Gastroesophageal sphincter (tissue), 4 donors: ENCODE data around the gene ZFAND6. TPM values are rescaled to one million over a fixed set of nuclear protein-coding genes. Genes with fewer than 3 reads are reported as not detected.
"Not testable (repeated sequence)": the region's sequence is repeated elsewhere in the genome, so short reads cannot be mapped to it uniquely, and the experiment has no call there.

Experiments used
- ATAC-seq: fragments of 150-250 bp; one replicate; pipeline ENCODE4 v1.9.1; 2016; ENCODE audit warnings: mild to moderate bottlenecking, moderate library complexity
- H3K27ac ChIP-seq, 4 donors: fragments of 200-600 bp; sonication (generic) in 3 of 4; 1 replicate in 3 of 4; 2 replicates in 1 of 4; pipeline ENCODE4 v1.5.1; 2016 to 2019
- H3K27me3 ChIP-seq: fragments of 200-600 bp; sonication (generic); one replicate; pipeline ENCODE4 v1.5.1; 2019
- H3K36me3 ChIP-seq, 2 donors: fragments of 200-600 bp; sonication (generic); one replicate each; pipeline ENCODE4 v1.5.1; 2019; ENCODE audit warnings: control low read depth in 1 of 2
- H3K4me1 ChIP-seq, 3 donors: fragments of 200-600 bp; sonication (generic); 1 replicate in 2 of 3; 2 replicates in 1 of 3; pipeline ENCODE4 v1.5.1; 2016 to 2019; ENCODE audit warnings: control low read depth in 2 of 3
- H3K4me3 ChIP-seq, 2 donors: fragments of 200-600 bp; sonication (generic); one replicate each; pipeline ENCODE4 v1.5.1; 2019; ENCODE audit warnings: mild to moderate bottlenecking in 1 of 2, moderate library complexity in 1 of 2
- H3K9me3 ChIP-seq, 3 donors: fragments of 200-600 bp; sonication (generic); one replicate each; pipeline ENCODE4 v1.5.1; 2017 to 2019; ENCODE audit warnings: control low read depth in 2 of 3
- CTCF ChIP-seq, 4 experiments: fragments of 200-600 bp in 2 of 4; fragments of 450-650 bp in 2 of 4; sonication (generic) in 1 of 4; IDR thresholded peaks; one replicate each; pipeline ENCODE4 v1.5.1; 2017 to 2019; ENCODE audit warnings: antibody characterized with exemption in 4 of 4, mild to moderate bottlenecking in 2 of 4, moderate library complexity in 2 of 4
- EP300 ChIP-seq: sonication (generic); formaldehyde crosslinking; IDR thresholded peaks from one replicate; pipeline ENCODE4 v1.6.1; 2017; ENCODE audit warnings: antibody characterized with exemption, mild to moderate bottlenecking
- POLR2A ChIP-seq, 2 donors: fragments of 450-650 bp; IDR thresholded peaks; one replicate each; pipeline ENCODE4 v1.6.1; 2017; ENCODE audit warnings: antibody characterized with exemption in 2 of 2, mild to moderate bottlenecking in 2 of 2, moderate library complexity in 1 of 2
- POLR2AphosphoS5 ChIP-seq: sonication (generic); formaldehyde crosslinking; IDR thresholded peaks from one replicate; pipeline ENCODE4 v1.6.1; 2017; ENCODE audit warnings: antibody characterized with exemption
- WGBS, 2 donors: methylation state at CpG; one replicate each; pipeline ENCODE4 v1.1.5; 2018; ENCODE audit warnings: low coverage in 1 of 2; 5-methylcytosine and 5-hydroxymethylcytosine counted together
- total RNA-seq, 4 donors: library from RNA; depleted of rRNA; stranded (reverse); fragments of >200 nt; gene quantifications; one replicate each; pipeline ENCODE4 v1.1.0, GENCODE V29; 2016

Gene ZFAND6
- total RNA-seq, 4 donors from 2014 or later = 95.6 to 137 (median 131) TPM

GRCh38 chr15:80152896-80153876, 93.7 kb downstream of the ZFAND6 start, which contains the start of gene FAH:
FAH (plus strand) TSS chr15:80152999; CDS start chr15:80153055, 56 bp downstream.
- H3K9me3 ChIP-seq = no peaks in the 10 kb centered on the region
- H3K36me3 ChIP-seq = peaks cover 0 to 7% of the 10 kb centered on the region in 2 donors
- peak within 1 kb of the TSS; percentile 54 to 94 (median 89) for H3K27ac ChIP-seq
- WGBS, 2 donors = 4 to 7% methylated on average over 6 to 13 of the region's 45 CpGs
- TF ChIP-seq POLR2A (IDR thresholded peaks at IDR 0.05) (peak in 1 of 2 donors; percentile 13), EP300 (no peak), POLR2AphosphoS5 (no peak), CTCF (IDR thresholded peaks at IDR 0.05) (peak in 1 of 4 experiments; percentile 11)
- peak; percentile 83 for ATAC-seq
- peaks cover 0 to 27% (median 5%) of the 10 kb centered on the region in 3 donors for H3K4me1 ChIP-seq
- peak within 1 kb of the TSS; percentile 76 for H3K4me3 ChIP-seq
- no peaks in the 10 kb centered on the region for H3K27me3 ChIP-seq

GRCh38 chr15:80153900-80154299, 94.4 kb downstream of the ZFAND6 start:
- no peaks in the 10 kb centered on the region for H3K9me3 ChIP-seq
- no peaks in the 10 kb centered on the region for H3K27me3 ChIP-seq
- TF ChIP-seq EP300 (no peak), CTCF (IDR thresholded peaks at IDR 0.05) (no peak), POLR2A (IDR thresholded peaks at IDR 0.05) (no peak), POLR2AphosphoS5 (no peak)
- 79 to 83% methylated on average over 3 of the region's 4 CpGs for WGBS, 2 donors
- H3K4me3 ChIP-seq = peak overlapping the region in 1 of 2 donors; percentile 76
- H3K27ac ChIP-seq = peak overlapping the region in 3 of 4 donors; percentile 89 to 94 (median 89)
- peaks cover 0 to 27% (median 5%) of the 10 kb centered on the region in 3 donors for H3K4me1 ChIP-seq
- ATAC-seq = no peak
- H3K36me3 ChIP-seq = peaks cover 0 to 14% of the 10 kb centered on the region in 2 donors

- Histone ChIP-seq H3K27ac (no peak overlapping the region), H3K36me3 (peaks cover 0 to 18% of the 10 kb centered on the region in 2 donors), H3K9me3 (no peaks in the 10 kb centered on the region), H3K4me1 (peaks cover 0 to 27% (median 5%) of the 10 kb centered on the region in 3 donors), H3K27me3 (no peaks in the 10 kb centered on the region), H3K4me3 (no peak overlapping the region)
- no peak for ATAC-seq
- no peak for TF ChIP-seq EP300
- TF ChIP-seq CTCF (IDR thresholded peaks at IDR 0.05) = no peak
- no peak for TF ChIP-seq POLR2AphosphoS5
- no peak for TF ChIP-seq POLR2A (IDR thresholded peaks at IDR 0.05)
- WGBS, 2 donors = 81% methylated on average over 2 to 4 of the region's 6 CpGs
Observed at GRCh38 chr15:80154336-80154735, 94.9 kb downstream of the ZFAND6 start.

- no peaks in the 10 kb centered on the region for H3K27me3 ChIP-seq
- H3K9me3 ChIP-seq = no peaks in the 10 kb centered on the region
- H3K4me3 ChIP-seq = no peak overlapping the region
- TF ChIP-seq CTCF (IDR thresholded peaks at IDR 0.05) (no peak), EP300 (no peak), POLR2A (IDR thresholded peaks at IDR 0.05) (no peak), POLR2AphosphoS5 (no peak)
- WGBS, 2 donors = 81 to 82% methylated on average over 4 to 5 of the region's 5 CpGs
- peak overlapping the region in 1 of 4 donors; percentile 6 for H3K27ac ChIP-seq
- H3K4me1 ChIP-seq = peaks cover 0 to 30% (median 5%) of the 10 kb centered on the region in 3 donors
- peaks cover 0 to 25% of the 10 kb centered on the region in 2 donors for H3K36me3 ChIP-seq
- no peak for ATAC-seq
Observed at GRCh38 chr15:80155001-80155377, 95.5 kb downstream of the ZFAND6 start.

- peaks cover 0 to 31% of the 10 kb centered on the region in 2 donors for H3K36me3 ChIP-seq
- H3K27ac ChIP-seq, ATAC-seq, H3K4me3 ChIP-seq, H3K9me3 ChIP-seq, H3K27me3 ChIP-seq: not testable (repeated sequence)
- 77 to 81% methylated on average over 11 to 12 of the region's 16 CpGs for WGBS, 2 donors
- H3K4me1 ChIP-seq = peaks cover 0 to 35% (median 5%) of the 10 kb centered on the region in 3 donors
Observed at GRCh38 chr15:80155378-80156175, 96.1 kb downstream of the ZFAND6 start.
